DND-41 (cell line): ENCODE data around the gene RGMA.

Source experiments
- ATAC-seq: fragments of 200-7000 bp; cut with Tn5 transposase; 3 replicates; pipeline ENCODE4 v1.9.1; 2021; ENCODE audit warnings: low read depth; ENCODE audit not compliant: insufficient read depth
- DNase-seq: peaks from one replicate; pipeline ENCODE4 v3.0.0-alpha.2; 2020
- H2AFZ ChIP-seq: 2 replicates; pipeline ENCODE4 v1.6.0; 2012; ENCODE audit warnings: low read depth, low read length
- H3K27ac ChIP-seq: 2 replicates; pipeline ENCODE4 v1.5.1; 2012; ENCODE audit warnings: low read length, inconsistent platforms
- H3K27me3 ChIP-seq: fragments of 200-600 bp; sonication (generic); 2 replicates; pipeline ENCODE4 v1.6.0; 2012; ENCODE audit warnings: low read length, mild to moderate bottlenecking, inconsistent platforms; ENCODE audit not compliant: insufficient read depth, poor library complexity
- H3K36me3 ChIP-seq: 2 replicates; pipeline ENCODE4 v1.5.1; 2012; ENCODE audit warnings: low read length, inconsistent platforms; ENCODE audit not compliant: insufficient read depth
- H3K4me1 ChIP-seq: 2 replicates; pipeline ENCODE4 v1.5.1; 2012; ENCODE audit warnings: mild to moderate bottlenecking, low read length; ENCODE audit not compliant: insufficient read depth
- H3K4me2 ChIP-seq: 2 replicates; pipeline ENCODE4 v1.6.0; 2012; ENCODE audit warnings: mild to moderate bottlenecking, moderate library complexity, low read length, inconsistent platforms; ENCODE audit not compliant: insufficient read depth
- H3K4me3 ChIP-seq, 2 experiments: fragments of 200-600 bp in 1 of 2; shearing (Covaris generic) in 1 of 2; 2 replicates each; pipeline ENCODE4 v1.5.1; 2012 to 2016; ENCODE audit warnings: inconsistent platforms in 2 of 2, low read length in 2 of 2, mild to moderate bottlenecking in 2 of 2, low read depth in 1 of 2, moderate library complexity in 1 of 2
- H3K79me2 ChIP-seq: 2 replicates; pipeline ENCODE4 v1.6.0; 2012; ENCODE audit warnings: low read length, inconsistent platforms; ENCODE audit not compliant: insufficient read depth
- H3K9ac ChIP-seq: 2 replicates; pipeline ENCODE4 v1.6.0; 2012; ENCODE audit warnings: low read depth, mild to moderate bottlenecking, inconsistent platforms, low read length, moderate library complexity
- H3K9me3 ChIP-seq: 2 replicates; pipeline ENCODE4 v1.5.1; 2012; ENCODE audit warnings: low read length, moderate library complexity, mild to moderate bottlenecking, inconsistent platforms; ENCODE audit not compliant: insufficient read depth, severe bottlenecking
- H4K20me1 ChIP-seq: 2 replicates; pipeline ENCODE4 v1.6.0; 2012; ENCODE audit warnings: low read length; ENCODE audit not compliant: insufficient read depth
- CTCF ChIP-seq: IDR thresholded peaks from 2 replicates; pipeline ENCODE4 v1.5.1; 2012; ENCODE audit warnings: borderline replicate concordance, low read length, moderate library complexity, mild to moderate bottlenecking; ENCODE audit not compliant: poor library complexity, severe bottlenecking; ENCODE audit errors: extremely low read depth
- EZH2 ChIP-seq: IDR thresholded peaks from 3 replicates; pipeline ENCODE4 v1.6.1; 2012; ENCODE audit warnings: borderline replicate concordance, low read depth, mild to moderate bottlenecking, moderate library complexity, low read length, inconsistent platforms; ENCODE audit not compliant: severe bottlenecking

RGMA gene

DNA sequence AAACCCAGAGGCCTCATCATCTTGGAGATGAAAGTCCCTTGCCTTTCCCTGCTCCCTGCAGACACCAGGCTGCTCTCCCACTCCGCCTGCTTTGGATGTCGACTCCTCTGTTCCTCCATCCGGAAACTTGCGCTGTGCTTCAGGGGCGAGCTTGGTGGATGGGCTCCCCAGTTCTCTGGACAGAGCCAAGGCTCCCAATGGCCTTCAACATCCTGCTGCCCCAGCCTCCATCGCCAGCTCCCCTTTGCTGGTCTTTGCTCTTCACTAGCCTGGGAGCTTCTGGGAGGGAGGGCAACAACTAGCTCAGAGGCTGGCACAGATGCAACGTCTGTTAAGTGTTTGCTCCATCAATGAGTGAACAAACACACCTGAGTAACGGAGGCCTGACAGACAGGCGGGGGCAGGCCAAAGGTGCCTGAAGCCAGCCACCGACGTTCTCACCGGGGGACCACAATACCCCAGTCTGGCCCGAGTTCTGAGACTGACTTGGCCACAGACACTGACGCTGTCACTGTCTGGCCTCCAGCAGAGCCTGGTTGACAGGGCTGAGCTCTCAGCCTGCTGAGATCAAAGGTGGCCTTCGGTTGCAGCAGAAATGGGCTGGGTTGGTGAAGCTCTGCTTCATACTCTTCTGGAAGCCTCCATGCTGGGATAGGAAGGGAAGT is 39.0 kb downstream of the RGMA start:
- no peak for ATAC-seq
- Histone ChIP-seq H3K9me3 (peaks cover 3% of the 10 kb centered on the region), H4K20me1 (no peaks in the 10 kb centered on the region), H3K9ac (no peak overlapping the region), H3K79me2 (0 out of 2 replicates have a peak, but pooled peaks cover 5% of the 10 kb centered on the region), H3K27ac (no peak overlapping the region), H2AFZ (no peak overlapping the region), H3K4me3 (no peak overlapping the region), H3K4me1 (peaks cover 17% of the 10 kb centered on the region), H3K4me2 (no peak overlapping the region), H3K36me3 (peaks cover 76% of the 10 kb centered on the region), H3K27me3 (no peaks in the 10 kb centered on the region)
- DNase-seq, result no peak
- TF ChIP-seq CTCF (no peak), EZH2 (no peak)

- Histone ChIP-seq H4K20me1 (no peaks in the 10 kb centered on the region), H3K9me3 (peaks cover 3% of the 10 kb centered on the region), H3K36me3 (peaks cover 82% of the 10 kb centered on the region), H3K4me3 (no peak overlapping the region), H3K27ac (no peak overlapping the region), H3K4me2 (no peak overlapping the region), H2AFZ (no peak overlapping the region), H3K9ac (no peak overlapping the region), H3K79me2 (0 out of 2 replicates have a peak, but pooled peaks cover 5% of the 10 kb centered on the region), H3K27me3 (no peaks in the 10 kb centered on the region), H3K4me1 (peaks cover 17% of the 10 kb centered on the region)
- ATAC-seq (no peak), DNase-seq (no peak)
- TF ChIP-seq CTCF (no peak), EZH2 (no peak)
Observed at GRCh38 chr15:93049233-93049632, 39.8 kb downstream of the RGMA start.

- no peak overlapping the region for H3K4me2 ChIP-seq
- peaks cover 17% of the 10 kb centered on the region for H3K4me1 ChIP-seq
- H2AFZ ChIP-seq, result no peak overlapping the region
- 0 out of 2 replicates have a peak, but pooled peaks cover 5% of the 10 kb centered on the region for H3K79me2 ChIP-seq
- TF ChIP-seq EZH2 (no peak), CTCF (no peak)
- peaks cover 3% of the 10 kb centered on the region for H3K9me3 ChIP-seq
- no peaks in the 10 kb centered on the region for H4K20me1 ChIP-seq
- H3K4me3 ChIP-seq, result no peak overlapping the region
- no peak overlapping the region for H3K27ac ChIP-seq
- ATAC-seq, result no peak
- H3K9ac ChIP-seq, result no peak overlapping the region
- H3K27me3 ChIP-seq, result no peaks in the 10 kb centered on the region
- DNase-seq, result no peak
- H3K36me3 ChIP-seq, result peaks cover 83% of the 10 kb centered on the region
Observed at GRCh38 chr15:93048759-93049161, 40.3 kb downstream of the RGMA start.

DNA sequence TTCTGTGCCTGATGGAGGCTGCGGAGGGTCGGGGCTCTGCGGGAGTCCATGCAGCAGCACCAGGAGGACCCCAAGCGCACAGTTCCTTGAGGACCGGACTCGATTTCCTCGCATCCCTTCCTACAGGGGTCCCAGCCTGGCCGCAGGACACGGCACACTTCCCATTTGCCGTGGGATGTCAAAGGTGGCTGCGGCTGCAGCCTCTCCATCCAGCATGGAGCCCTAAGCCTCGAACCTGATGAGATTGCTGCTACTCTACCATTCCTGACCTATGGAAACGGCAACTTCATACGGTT is 40.6 kb downstream of the RGMA start:
- Histone ChIP-seq H3K27me3 (no peaks in the 10 kb centered on the region), H3K36me3 (peaks cover 82% of the 10 kb centered on the region), H3K4me2 (no peak overlapping the region), H3K4me1 (peaks cover 17% of the 10 kb centered on the region), H4K20me1 (no peaks in the 10 kb centered on the region), H3K79me2 (0 out of 2 replicates have a peak, but pooled peaks cover 4% of the 10 kb centered on the region), H3K27ac (no peak overlapping the region; the same call in 1 of the 2 replicates), H3K9ac (no peak overlapping the region), H2AFZ (no peak overlapping the region), H3K4me3 (no peak overlapping the region), H3K9me3 (peaks cover 3% of the 10 kb centered on the region)
- TF ChIP-seq EZH2 (no peak), CTCF (no peak)
- ATAC-seq, result no peak
- no peak for DNase-seq
